HG02973 (cell line): ENCODE measurements around the gene ADAT2.
A peak's percentile ranks its signal among the peaks of the same experiment; 100 is the strongest.
"Not testable (repeated sequence)": the region's sequence is repeated elsewhere in the genome, so short reads cannot be mapped to it uniquely, and the experiment has no call there.

Experiments
- ATAC-seq: cut with Tn5 transposase; IDR thresholded peaks from one replicate; pipeline ENCODE4 v1.9.1; 2021; ENCODE audit warnings: moderate library complexity; ENCODE audit not compliant: unreplicated experiment

Gene ADAT2

DNA sequence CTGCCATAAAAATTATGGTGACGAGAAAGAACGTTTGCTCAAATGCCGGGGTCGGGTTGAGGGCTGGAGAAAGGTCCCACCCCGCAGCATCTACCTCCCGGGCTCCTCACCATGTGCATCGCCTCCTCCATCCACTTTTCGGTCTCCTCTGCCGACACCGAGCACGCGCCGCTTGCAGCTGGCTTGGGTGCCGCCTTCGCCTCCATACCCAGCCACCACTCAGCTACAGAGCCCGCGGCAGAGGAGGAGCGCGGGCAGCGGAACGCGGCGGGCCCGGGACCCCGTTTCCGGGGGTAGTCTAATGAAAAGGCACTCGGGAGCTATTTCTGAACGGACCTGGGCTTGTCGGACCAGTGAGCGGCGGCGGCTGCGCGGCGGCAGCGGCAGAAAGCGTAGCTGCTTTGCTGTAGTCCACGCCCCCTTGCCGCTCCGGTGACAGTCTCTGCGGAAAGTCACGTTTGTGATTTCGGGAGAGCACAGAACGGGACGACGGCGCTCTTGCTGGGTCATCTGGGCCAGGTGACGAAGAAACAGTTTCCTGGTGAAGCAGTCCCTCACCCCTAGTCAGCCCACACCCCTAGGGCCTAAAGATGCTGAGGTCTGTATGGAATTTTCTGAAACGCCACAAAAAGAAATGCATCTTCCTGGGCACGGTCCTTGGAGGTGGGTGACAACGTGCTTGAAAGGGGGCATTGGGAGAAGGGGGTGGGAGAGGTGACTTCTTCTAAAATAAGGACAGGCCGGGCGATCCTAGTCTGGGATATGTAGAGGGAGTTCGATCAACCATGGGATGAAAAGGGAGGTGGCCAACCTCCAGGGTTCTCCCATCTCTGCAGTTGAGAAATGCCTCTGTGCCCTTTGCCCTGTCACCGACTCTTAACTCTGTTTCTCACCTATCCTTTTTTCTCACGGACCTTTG is at the start of gene ADAT2, which contains the start of gene PEX3:
Gene ADAT2, minus strand, starts transcription at position 243 of the 919 bp plus-strand sequence. Its CDS starts 37 bp downstream, at position 206.
Gene PEX3, plus strand, starts transcription at position 353 of the 919 bp plus-strand sequence. Its CDS starts 238 bp downstream, at position 591.
- peak; percentile 94 for ATAC-seq

- ATAC-seq = no peak
These were observed 47.9 kb upstream of the ADAT2 start for GRCh38 chr6:143498428-143498827.

DNA sequence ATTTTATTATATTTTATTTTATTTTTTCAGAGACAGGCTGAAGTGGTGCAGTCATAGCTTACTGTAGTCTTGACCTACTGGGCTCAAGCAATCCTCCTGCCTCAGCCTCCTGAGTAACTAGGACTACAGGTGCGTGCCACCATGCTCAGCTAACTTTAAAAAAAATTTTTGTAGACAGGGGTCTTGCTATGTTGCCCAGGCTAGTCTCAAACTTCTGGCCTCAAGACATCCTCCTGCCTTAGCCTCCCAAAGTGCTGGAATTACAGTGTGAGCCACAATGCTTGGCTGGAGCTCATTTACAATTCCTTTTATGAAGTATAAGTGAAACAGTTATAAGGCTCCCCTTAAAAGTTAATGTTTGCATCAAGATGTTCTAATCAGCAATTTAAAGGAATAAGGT is 46.5 kb upstream of the ADAT2 start:
- ATAC-seq = no peak

- ATAC-seq = no peak
These were observed 40.3 kb upstream of the ADAT2 start for GRCh38 chr6:143490775-143491174.

DNA sequence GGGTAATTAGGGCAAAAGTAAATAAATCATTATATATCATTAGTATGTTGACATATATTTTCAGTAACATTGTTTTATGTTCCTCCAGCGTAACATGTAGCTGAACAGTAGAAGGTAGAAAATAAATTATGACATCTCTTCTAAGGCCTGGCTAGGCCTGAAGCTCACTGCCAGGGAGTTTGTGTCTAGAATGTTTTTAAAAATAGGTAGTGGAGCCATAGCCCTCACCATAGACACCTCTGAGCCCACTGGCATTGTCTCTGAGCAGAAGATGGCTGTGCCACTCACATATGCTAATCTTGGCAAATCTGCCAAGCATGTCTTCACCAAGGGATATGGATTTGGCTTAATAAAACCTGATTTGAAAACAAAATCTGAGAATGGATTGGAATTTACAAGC is 39.7 kb upstream of the ADAT2 start:
- no peak for ATAC-seq

DNA sequence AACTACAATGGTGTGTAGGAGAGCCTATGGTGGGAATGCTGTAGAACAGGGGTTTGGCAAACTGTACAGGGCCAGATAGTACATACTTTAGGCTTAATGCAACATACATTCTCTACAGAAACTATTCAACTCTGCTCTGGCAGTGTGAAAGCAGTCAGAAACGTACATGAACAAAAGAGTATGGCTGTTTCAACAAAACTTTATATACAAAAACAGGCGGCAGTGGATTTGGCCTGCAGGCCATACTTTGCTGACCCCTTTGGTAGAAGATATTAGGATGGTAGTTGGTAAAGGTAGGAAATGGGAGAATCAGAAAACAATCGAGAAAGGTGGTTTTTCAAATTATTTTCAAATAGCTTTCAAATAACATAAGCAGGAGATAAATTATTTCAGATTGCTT is 36.3 kb upstream of the ADAT2 start:
- no peak for ATAC-seq

DNA sequence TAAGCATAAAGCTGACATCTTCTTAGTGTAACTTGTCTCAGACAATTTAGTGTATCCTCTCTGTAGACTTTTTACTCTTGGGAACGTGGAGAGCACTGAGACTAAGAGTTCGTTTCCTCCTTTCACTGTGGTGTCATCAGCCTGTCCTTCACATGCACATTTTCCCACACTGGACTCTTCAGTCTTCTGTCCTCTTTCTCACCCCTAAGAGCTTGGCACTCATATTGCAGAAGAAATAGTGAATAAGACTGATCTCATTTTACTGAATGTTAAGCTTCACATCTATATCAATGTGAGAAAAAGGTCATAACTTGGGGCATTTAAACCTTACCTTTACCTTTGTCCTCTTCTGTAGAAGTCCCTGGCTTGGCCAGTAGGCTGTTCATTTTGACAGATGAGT is 35.5 kb upstream of the ADAT2 start:
- ATAC-seq = no peak

GRCh38 chr6:143482593-143482992 is 32.1 kb upstream of the ADAT2 start:
- no peak for ATAC-seq

DNA sequence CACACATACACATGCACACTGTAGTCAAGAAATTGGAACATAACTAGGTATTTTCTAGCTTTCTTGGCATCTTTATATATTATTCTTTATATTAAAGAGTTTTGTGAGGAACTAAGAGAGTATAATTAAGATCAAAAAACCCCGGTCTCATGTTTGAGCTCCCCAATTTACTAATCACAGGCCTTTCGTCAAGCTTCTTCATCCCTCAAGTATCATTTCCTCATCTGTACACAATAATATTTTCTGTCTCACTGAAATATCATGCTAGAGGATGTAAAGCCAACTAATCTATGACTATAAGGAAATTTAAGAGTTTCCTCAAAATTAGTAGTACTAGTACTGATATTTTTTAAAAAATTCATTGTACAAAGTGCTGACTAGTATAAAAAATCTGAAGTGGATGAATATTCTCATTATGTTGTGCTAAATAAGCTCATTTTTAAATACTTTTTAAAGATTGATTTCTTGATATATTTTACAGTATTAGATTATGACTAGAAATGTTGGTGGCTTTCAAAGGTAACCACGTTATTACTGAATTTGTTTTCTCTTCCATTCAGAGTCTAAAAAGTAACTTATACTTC is 28.1 kb upstream of the ADAT2 start:
- ATAC-seq = no peak

DNA sequence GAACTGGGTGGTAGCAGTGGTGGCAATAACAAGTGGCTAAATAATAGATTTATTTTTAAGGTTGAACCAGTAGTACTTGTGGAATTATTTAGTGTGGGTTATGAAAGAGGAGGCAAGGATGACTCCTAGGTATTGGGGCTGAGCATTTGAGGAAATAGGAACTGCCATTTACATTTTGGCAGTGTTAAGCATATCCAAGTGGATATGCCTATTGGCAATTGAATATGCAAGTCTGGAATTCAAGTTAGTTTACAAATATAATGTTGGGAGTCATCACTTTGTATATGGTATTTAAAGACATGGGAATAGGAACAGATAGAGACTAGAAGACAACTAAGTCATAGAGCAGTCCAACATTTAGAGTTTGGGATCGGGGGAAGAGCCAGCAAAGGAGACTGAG is 26.1 kb upstream of the ADAT2 start:
- no peak for ATAC-seq

- no peak for ATAC-seq
These were observed 21.3 kb upstream of the ADAT2 start for GRCh38 chr6:143471822-143472221.

DNA sequence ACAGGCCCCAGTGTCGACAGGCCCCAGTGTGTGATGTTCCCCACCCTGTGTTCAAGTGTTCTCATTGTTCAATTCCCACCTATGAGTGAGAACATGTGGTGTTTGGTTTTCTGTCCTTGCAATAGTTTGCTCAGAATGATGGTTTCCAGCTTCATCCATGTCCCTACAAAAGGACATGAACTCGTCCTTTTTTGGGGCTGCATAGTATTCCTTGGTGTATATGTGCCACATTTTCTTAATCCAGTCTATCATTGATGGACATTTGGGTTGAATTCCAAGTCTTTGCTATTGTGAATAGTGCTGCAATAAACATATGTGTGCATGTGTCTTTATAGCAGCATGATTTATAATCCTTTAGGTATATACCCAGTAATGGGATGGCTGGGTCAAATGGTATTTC is 18.3 kb upstream of the ADAT2 start:
- ATAC-seq = not testable (repeated sequence)

DNA sequence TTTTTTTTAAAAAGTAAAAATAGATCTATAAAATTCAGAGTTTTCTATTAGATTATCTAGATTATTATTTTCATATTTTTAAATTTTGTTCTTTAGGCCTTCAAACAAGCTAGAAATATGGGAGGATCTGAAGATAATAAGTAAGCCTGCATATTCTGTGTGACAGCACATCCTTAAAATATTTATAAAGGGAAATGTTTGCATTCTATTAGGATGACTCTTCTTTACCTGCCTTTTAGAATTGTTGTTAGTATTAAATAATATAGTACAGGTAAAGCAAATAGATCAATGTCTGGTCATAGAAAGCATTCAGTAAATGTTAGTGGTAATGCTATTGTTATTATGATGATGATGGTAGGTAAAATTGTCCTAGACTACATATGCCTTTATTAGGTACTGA is 17.5 kb upstream of the ADAT2 start:
- ATAC-seq = no peak

- no peak for ATAC-seq
These were observed 15.1 kb upstream of the ADAT2 start for GRCh38 chr6:143465546-143465945.

DNA sequence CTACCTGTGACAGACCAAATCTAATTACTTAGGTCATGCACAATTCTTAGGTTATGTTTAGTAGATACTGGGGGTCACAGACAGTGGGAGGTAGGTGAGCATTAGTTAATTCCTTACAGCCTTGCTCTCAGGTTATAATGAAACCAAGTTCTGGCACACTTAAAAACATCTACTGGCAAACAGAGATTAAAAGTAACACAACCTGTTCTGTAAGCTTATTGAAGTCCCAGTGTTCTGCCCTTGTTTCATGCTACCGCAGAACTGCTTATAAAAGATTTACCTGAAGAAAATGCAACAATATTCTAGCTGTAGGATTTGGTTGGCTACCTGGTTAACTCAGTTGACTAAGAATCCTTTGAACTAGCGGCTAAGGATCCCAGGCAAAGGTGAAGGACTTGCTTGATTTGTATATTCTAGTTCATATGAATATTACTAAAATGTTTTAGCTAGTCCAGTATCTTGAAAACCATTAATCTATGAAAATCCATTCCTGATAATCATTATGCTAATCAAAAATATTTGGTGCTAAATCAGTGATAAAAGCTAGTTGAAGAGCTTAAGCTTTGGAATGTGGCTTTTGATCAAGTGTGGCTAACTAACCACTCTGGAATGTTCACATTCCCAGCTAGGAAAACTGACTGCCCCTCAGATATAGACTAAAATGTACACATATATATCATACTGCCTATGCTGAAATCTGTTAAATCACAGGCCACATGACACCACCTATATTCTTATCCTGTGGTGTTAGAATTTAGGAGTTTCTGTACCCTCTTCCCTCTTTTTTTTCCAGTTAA is 7.3 kb upstream of the ADAT2 start:
- ATAC-seq = no peak

- ATAC-seq = no peak
These were observed 1.0 kb upstream of the ADAT2 start for GRCh38 chr6:143451531-143451930.

DNA sequence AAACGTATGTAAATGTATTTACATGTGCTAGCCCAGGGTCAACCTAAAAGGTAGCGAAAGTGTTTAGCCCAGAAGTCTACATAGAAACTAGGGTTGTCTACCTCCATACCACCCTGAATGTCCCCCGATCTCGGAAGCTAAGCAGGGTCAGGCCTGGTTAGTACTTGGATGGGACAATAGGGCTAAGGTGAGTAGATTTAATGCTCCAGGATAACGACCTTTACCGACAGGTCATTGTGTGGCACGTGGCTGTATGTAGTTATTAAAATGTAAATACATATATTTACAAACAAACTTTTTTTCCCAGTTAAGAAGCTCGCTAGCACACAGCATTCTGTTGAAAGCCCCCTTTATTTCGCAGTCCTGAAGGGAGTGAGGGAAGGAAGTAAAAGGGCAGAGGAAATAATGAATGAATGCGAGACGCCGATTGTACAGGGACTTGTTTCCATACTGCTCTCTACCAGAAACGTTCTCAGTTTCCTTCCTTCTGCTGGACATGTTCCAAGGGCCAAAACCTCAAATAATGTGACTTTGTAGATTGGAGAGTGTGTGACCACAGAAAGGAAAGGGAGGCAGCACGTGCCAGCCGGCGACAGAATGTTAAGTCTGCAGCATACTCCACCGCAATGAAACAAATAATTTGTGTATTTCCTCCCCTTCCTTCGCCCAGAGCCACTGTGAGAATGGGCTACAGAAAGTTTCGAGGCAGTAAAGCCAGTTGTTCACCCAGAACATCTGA is 612 bp downstream of the ADAT2 start:
- peak; percentile 7 for ATAC-seq

DNA sequence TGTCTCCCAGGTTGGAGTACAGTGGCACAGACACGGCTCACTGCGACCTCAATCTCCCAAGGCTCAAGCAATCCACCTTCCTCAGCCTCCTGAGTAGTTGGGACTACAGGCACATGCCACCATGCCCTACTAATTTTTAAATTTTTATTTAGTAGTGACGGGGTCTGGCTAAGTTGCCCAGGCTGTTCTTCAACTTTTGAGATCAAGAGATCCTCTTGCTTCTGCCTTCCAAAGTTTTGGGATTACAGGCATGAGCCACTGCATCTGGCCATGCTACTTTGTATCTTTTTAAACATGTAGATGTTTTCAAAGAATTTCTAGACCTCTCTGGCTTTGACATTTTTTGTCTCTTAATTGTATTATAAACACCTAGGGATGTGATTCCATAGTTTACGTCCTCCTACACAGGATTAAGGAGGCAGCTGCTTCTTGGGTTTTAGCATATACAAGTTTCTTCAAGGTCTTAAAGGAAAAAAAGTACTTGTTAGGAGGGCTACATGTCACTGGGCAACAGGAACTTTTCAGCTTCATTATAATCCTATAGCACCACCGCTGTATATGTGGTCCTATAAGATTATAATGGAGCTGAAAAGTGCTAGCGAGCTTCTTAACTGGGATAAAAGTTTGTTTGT is 1.3 kb downstream of the ADAT2 start:
- ATAC-seq = no peak

GRCh38 chr6:143447865-143448264 is 2.6 kb downstream of the ADAT2 start:
- ATAC-seq = not testable (repeated sequence)

- ATAC-seq = no peak
These were observed 7.4 kb downstream of the ADAT2 start for GRCh38 chr6:143443096-143443495.
